Erythroblast (primary cell): ENCODE results near the gene NUDT5.

Experiments
- GATA1 ChIP-seq: IDR thresholded peaks from 2 replicates; pipeline ENCODE4 v1.6.1; 2011; ENCODE audit warnings: low read depth, mild to moderate bottlenecking, control low read depth, low read length, moderate library complexity
- POLR2A ChIP-seq: IDR thresholded peaks from 2 replicates; pipeline ENCODE4 v1.6.1; 2011; ENCODE audit warnings: mild to moderate bottlenecking, low read length

DNA sequence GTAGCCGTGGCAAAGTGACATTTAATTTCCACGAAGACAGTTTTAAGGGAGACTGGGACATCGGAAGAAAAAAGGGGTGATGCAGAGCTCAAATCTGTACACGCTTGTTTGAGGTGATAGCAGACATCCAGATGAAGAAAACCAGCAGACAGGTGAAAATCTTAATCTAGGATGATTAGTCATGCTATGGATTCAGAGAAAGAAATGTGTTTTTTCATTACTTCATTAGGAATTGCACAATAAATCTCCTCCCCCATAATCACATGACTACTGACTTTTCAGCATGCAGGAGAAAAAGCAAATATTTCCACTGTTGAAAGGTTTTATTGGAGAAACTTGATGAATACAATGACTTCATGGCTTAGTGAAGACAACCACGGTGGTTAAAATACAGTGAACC is 2.5 kb downstream of the NUDT5 start:
- TF ChIP-seq POLR2A (no peak), GATA1 (no peak)
